Ramos (cell line): ENCODE results near the gene TTLL8.

ENCODE experiments used
- in situ Hi-C: fragments of 300-500 bp; cut with MboI; formaldehyde crosslinking; loops from one replicate; pipeline ENCODE4 v1.14.3; 2022; ENCODE audit warnings: low sequenced_read_pairs; ENCODE audit not compliant: unreplicated experiment

Gene TTLL8

DNA sequence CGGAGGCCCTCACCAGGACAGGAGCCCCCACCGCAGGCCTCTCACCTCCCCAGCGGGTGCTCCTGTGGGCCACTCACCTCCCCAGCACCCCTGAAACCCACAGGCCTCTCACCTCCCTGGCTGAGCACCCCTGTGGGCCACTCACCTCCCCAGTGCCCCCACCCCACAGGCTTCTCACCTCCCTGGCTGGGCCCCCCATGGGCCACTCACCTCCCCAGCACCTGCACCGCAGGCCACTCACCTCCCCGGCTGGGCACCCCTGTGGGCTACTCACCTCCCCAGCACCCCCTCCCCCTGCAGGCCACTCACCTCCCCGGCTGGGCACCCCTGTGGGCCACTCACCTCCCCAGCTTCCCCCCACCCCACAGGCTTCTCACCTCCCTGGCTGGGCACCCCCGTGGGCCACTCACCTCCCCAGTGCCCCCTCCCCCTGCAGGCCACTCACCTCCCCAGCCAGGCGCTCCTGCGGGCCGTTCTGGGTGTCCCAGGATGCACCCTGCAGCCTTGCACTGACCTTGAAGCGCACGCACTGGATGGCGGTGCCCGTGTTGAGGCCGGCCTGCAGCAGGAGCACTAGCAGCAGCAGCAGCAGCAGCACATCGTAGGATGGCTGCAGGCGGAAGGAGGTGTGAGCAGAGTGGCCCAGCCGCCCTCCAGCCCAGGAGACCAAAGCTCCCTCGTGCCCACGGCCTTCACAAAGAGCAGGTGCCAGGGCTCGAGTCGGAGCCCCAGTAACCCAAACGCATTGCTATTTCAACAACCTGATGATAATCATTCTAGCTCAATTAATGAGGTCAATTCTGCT is 5.7 kb upstream of the TTLL8 start:
- in situ Hi-C loops: no loop called here

DNA sequence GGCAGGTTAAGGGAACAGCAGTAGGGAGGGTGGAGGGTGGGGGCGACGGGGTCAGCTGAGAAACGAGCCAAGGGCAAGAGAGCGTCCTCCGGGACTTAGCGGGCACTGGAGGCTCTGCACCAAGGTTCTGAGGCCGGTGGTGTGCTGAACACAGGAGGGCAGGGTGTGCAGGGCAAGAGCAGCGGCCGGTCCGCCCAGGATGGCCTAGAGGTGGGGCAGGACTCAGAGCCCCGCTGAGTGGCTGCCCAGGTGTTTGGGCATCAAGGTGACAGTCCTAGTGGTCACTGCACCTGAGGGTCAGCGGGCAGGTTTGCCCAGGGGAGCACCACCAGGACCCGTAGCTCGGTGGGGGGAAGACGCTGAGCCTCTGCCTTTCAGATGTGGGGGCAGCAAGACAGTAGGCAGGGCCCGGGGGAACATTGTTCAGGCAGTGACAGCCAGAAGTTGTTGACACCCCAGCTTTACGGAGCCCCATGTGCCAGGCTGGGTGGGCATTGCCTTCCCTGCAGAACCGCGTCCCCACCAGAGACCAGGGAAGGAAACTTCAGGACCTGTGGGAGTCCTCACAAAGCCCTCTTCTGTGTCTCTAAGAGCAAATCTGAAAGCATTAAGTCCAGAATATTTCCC is 4.5 kb upstream of the TTLL8 start:
- in situ Hi-C loops: no loop called here

DNA sequence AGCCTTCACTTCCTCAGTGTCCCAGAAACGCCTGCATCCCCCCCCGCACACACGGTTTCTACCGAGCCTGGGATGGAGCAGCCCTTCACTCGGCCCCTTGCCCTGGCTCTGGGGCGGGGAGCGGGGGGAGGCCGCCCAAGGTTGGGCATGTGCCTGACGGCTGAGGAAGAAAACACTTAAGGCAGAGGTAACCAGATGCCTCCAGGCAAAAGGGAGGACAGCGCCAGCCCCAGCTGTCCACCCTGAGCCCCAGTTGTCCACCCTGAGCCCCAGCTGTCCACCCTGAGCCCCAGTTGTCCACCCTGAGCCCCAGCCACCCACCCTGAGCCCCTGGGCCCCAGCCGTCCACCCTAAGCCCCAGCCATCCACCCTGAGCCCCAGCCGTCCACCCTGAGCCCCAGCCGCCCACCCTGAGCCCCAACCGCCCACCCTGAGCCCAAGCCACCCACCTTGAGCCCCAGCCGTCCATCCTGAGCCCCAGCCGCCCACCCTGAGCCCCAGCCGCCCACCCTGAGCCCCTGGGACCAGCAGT is 3.8 kb upstream of the TTLL8 start:
- in situ Hi-C loops: no loop called here

DNA sequence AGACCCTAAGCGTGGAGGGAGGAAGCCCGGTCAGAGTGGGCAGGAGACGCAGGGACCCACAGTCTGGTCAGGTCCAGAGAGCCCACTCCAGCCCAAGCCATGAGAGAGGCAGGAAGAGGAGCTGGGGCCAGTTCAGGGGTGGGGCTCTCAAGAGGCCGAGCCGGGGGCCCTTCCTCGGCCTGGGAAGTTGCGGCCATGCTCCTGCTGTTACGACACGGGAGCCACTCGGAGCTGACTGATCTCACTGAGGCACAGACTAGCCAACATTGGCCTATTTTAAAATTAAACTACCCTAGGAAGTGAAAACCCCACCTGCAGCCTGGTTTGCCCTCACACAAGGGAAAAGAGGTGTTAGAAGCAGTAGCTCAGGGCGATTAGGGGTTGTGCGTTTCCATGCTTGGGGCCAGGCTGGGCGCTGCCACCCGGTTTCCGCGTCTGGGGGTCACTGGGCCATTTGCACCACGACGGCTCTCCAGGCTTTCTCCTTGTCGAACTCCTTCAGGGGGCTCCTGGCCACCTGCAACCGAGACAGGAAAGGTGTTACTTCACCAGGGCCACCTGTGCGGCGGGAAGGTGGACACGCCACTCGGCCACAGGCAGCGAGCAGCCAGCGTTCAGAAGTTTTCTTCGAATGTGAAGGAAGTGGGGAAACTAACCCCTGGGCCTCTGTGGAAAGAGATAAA is 3.2 kb upstream of the TTLL8 start:
- in situ Hi-C loops: no loop called here

DNA sequence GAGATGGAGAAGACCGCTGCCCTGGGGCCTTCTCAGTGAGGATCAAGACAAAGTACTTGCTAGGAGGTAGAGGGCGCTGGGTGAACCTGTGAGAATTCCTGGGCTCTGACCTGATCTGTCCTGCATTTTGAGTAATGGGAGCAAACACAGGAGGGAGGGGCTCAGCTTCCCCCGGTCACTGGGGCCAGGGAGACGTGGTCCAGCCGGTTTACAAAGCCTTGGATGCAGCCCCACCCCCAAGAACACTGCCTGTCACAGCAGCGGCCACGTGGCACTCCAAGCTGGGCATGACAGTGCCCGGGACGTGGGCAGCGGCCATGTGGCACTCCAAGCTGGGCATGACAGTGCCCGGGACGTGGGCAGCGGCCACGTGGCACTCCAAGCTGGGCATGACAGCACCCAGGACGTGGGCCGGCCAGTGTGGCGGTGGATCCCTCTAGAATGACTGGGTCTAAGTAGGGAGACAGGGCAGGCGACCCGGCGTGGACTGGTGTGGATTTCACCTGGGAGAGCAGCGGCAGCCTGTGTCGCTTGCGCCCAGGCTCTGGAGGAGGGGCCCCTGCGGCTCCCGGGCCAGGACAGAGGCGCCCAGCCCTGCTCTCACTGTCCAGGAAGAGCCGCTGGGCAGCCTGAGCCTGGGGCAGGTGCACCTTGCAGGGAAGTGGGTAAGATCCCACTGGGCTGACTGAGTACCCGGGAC is 2.5 kb upstream of the TTLL8 start:
- in situ Hi-C loops: no loop called here

DNA sequence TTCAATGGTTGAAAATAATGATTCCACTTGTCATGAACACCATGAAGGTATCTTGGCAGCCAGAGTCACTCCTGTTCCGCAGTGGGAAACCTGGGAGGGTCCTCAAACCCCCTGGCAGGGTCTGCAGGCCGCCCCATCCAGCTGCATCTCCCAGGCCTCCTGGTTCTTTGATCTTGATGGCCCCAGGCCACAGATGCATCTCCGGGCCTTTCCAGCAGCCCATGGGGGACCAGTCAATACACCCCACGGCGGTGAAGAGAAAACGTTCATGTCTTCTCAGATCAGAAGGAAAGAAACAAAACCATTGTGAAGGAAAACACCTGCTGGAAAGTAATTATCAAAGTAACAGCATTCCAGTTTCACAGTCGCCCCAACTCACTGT is 1.8 kb upstream of the TTLL8 start:
- in situ Hi-C loops: no loop called here

DNA sequence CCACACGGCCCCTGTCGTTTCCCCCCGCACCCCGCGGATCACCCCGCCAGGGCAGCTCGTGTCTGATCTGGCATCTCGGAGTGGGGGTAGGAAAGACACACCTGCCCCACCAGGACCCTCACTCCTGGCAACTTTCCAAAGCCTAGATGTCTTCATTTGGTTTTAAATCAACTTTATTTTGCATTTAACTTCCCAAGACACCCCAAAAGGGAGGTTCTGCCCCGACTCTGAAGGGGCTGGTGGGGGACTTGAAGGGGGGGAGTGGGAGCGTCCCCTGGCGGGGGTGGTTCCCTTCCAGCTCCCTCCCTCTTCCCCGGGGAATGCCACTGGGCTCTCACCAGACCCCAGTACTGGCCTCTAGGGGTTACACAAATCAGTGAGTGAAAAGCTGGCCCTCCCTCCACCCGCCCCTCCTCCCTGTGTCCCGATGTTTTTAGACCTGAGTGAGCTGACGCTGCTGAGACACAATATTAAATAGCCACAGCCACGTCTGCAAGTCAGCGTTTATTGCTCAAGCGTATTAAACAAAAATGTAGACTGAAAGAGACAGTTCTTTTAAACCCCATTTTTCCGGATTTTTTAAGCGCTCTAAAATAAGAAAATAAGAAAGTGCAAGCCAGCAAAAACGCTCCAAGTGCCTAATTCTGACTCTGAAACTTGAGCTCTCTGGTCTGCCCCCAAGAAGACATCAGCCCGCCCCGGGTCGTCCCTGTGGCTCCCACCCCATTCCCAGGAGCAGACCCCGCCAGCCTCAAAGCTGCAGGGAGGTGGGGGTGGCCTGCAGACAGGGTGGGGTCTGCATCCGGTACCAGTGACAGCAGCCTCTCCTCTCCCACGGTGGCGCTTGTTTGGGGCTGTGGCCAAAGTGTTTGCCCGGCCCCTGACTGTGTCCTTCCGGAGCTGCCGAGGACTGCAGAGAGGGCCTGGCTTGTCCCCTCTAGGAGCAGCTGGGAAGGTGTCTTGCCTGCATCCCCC is 1.1 kb upstream of the TTLL8 start:
- in situ Hi-C loops: no loop called here

DNA sequence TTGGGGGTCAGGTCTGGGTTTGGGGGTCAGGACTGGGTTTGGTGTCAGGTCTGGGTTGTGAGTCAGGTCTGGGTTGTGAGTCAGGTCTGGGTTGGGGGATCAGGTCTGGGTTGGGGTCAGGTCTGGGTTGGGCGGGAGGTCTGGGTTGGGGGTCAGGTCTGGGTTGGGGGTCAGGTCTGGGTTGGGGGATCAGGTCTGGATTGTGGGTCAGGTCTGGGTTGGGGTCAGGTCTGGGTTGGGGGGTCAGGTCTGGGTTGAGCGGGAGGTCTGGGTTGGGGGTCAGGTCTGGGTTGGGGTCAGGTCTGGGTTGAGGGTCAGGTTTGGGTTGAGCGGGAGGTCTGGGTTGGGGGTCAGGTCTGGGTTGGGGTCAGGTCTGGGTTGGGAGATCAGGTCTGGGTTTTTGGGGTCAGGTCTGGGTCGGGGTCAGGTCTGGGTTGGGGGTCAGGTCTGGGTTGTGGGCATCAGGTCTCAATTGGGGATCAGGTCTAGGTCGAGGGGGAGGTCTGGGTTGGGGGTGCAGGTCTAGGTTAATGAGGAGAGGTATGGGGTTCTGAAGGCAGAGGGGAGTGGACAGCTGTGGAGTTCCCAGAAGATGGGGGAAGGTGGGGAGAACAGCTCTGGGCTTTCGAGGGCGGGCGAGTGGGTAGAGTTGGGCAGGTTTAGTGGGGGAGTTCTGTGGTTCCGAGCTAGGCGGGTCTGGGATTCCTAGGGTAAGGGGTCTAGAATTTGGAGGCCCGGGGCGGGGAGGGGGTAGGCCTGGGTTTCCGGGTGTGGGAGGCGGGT is 629 bp downstream of the TTLL8 start:
- in situ Hi-C loops: no loop called here

DNA sequence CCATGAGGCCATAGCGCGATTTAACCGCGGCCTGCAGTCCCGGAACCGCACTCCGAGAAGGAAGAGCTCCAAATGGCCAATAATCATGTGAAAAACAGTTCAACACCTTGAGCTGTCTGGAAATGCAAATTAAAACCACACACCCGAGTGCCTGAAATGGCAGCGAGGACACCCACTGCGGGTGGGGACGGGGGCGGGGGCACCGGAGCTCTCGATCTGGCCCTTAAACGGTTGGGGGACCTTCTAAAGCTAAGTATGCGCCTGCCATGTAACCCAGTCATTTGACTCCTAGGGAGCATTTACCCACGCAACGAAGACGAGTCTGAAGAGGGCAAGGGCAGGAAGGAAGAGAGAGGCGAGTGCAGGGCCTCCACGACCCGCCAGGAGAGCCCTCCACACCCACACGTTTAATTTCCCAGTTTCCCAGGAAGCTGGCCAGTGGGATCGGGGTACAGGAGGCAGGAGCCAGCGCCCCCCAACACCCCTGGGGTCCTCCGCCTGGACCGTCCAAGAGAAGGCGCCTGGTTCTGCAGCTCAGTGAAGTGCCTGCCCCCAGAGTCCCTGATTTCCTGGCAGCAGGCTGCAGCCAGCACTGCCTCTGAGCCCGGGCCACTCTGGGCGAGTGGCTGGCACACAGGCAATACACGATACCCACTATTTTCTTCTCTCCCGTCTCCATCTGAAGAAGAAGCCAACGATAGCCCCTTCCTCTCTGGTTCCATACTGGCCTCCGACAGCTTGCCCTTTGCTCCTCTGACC is 1.7 kb downstream of the TTLL8 start:
- in situ Hi-C loops: no loop called here

DNA sequence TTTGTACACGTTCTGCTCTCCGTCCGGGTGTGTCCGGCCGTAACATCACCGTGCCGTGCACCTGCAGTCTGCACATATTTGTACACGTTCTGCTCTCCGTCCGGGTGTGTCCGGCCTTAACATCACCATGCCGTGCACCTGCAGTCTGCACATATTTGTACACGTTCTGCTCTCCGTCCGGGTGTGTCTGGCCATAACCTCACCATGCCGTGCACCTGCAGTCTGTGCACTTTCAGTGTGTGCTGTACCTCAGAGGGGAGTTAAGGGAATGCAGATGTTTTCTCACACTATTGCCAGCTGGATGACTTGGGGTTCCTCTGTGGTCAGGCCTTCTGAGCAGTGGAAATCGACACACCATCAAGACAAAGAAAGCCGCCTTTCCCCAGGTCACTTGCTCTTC is 4.2 kb downstream of the TTLL8 start:
- in situ Hi-C loops: no loop called here

DNA sequence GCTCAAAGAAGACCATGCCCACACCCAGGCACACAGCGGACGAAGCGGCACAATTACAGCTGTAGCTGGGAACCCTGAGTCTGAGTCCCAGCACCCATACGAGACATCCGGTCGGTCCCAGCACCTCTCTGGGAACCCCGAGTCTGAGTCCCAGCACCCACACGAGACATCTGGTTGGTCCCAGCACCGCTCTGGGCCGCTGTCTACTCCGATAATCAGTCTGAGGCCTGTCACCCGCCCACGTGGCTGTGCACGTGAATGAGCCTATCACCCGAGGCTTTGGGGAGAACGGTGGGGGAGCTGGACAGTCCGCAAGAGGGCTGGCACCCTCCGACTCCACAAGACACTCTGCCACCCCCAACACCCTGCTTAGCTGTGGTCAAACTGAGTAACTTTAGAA is 6.2 kb downstream of the TTLL8 start:
- in situ Hi-C loops: no loop called here

DNA sequence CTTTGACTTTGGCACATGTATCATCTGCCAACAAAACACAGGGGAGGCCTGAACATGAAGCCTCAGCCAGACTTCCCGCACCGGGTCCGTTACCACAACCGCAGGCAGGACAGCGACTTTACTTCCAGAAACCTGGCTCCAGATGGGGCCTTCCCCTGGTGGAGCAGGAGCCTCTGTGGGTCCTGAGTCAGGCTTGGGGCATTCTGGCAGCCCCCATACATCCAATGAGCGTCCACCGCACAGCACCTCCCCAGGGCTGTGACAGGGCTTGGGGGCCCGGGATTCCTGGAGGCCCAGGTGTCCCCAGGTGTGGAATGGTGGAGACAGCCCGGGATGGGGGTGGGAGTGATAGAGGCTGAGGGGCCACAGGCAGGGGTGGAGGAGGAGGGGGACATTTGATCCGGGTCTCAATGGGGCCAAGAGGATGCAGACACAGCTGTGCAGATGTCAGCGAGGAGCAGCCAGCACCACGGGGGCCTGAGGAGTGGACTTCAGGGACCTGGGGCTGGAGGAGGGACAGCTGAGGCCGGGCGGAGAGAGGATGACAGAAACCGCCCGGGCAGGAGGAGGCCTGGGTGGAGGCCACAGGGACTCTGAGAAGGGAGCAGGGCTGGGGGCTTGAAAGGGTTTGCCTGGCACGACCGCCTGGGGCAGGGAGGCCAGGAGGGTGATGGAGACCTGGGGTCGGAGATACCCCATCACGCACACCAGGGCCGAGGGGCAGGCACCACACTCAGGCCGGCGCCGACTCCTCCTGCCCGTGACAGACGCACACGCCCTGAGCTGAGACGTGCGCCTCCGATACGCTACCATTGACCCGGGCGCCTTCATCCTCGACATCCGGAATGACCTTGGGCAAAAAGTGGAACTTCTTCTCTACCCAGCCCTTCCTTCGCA is 8.6 kb downstream of the TTLL8 start:
- in situ Hi-C loops: no loop called here

DNA sequence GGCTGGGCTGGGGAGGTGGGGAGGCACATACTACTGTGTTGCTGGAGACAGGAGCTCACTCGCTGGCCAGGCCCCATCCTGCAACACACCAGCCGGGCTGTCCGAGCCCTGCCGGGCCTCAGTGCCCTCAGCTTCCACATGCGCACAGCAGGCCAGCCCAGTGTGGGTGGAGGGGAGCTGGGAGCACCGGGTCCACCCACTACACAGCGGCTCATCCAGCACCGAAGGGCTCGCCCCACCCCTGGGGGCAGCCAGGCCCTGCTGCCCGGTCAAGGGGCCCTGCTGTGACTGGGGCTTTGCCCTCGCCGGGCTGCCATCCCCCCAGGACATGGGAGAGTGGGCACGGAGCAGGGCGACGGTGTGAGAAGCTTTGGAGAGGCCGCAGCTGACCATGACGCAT is 9.3 kb downstream of the TTLL8 start:
- in situ Hi-C loops: no loop called here

DNA sequence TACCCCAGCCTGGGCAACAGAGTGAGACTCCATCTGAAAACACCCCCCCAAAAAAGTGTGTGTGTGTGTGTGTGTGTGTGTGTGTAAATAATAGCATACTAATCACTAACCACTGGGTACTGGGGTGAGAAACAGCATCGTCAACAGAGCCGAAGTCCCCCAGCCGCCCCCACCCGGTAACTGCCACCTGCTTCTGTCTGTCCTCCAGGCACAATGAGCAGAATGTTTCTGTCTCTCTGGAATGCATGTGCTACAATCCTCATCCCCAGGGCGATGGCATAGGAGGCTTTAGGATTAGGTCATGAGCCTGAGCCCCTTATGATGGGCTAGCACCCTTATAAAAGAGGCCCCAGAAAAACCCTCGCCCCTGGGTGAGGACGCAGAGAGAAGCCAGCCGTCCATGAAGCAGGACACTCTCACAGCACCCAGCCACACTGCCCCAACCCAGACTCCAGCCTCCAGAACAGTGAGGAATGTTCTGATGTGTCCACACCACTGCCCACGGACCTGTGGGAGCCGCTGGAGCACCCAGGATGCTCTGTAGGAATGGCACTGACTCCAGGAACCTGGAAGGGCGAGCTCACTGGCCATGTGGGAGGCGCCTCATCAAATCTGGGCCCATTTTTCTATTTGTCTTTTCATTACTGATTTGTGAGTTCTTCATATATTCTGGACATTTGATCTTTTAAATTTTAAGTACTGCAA is 9.9 kb downstream of the TTLL8 start:
- in situ Hi-C loops: no loop called here

DNA sequence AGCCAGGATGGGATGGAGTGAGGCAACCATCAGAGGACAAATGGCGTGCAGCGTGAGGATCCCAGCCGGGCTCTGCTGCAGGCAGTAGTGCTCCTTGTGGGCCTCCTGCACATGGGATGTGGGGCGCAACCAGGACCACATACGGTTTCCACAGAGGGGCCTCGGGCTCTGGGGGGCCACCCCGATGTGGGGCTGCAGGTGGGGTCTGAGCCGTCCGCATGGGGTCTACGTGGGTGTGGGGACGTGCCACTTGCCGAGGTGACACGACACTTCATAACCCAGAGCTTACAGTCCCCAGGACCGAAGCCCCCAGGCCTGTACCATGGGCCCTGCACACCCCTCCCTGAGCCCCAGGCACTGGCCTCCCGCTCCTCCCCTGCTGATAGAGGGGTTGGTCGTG is 10.8 kb downstream of the TTLL8 start:
- in situ Hi-C loops: no loop called here

DNA sequence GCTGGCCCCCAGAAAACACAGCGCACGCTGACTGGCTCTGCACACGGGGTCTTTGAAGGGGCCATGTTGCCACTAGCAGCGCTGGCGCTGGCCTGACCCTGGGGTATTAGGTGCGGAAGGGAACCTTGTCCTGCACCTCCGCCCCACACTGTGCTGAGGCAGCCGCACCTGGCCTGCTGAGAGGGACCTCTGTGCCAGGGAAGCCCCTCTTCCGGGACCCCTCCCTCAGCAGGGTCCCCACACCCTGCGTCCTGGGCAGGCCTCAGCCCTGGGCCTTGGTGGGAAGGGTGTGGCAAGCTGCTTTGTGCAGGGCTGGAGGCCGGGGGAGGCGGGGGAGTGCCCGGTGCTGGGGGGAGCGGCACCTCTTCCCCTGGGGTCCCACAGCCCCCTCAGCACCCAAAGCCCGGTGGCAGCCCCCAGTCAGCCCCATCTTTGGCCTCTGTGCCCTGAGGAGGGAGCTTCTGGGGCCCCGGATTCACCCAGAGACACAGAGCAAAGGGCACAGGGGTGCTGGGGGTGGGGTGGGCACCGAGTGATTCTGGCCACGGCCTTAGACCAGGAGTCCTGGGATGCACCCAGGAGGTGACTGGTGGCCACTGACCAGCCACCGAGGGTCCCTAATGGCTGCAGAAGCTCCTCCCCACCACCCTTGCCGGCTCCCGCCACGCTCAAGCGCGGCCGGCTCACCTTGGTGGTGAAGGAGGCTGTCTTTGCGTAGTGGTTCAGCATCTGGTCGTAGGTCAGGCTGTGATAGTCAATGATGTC is 11.4 kb downstream of the TTLL8 start:
- in situ Hi-C loops: no loop called here
